NCI-H82 (cell line): ENCODE results near the gene PACS2.
"Not testable (repeated sequence)": the region's sequence is repeated elsewhere in the genome, so short reads cannot be mapped to it uniquely, and the experiment has no call there.

Source experiments
- DNase-seq: peaks from one replicate; lab custom pipeline; 2025; lab: John Stamatoyannopoulos, UW

Gene PACS2

DNA sequence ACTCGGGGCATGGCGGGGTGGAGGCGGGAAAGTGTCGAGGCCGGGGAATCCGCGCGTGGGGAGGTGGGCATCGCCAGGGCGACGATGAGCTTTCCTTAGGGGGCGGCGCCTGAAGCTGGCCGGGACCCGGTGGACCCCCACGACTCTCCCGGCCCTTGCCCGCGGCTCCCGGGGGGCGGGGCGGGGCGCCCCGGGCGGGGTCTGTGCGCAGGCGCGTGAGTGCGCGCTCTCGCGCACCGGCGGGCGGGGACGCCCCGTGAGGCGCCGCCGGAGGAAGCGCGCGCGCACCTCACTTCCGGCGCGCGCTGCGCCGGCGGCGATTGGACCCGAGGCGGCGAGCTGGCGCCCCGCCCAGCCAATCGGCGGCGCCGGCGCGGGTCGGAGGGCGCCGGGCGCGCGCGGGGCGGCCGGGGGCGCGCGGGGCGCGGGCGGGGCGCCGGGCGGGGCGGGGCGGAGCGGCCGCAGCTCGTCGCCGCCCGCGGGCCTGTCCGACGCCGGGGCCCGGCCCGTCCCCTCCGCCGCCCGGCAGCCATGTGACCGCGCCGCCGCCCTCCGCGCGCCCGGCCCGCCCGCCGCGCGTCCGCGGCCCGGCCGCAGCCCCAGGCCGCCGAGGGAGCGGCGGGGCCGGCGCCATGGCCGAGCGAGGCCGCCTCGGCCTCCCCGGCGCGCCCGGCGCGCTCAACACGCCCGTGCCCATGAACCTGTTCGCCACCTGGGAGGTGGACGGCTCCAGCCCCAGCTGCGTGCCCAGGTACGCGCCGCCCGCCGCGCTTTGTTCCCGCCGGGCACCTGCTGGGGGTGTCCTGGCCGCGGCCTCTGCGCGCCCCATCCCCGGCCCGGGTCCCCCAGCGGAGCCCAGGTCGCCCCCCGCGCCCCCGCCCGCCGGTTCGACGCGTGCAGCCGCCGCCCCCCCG is at the start of gene PACS2:
TSS of gene PACS2 (plus strand) at position 462 of the 914 bp plus-strand sequence. CDS start at position 633, 171 bp downstream.
- peak; percentile 85 for DNase-seq

GRCh38 chr14:105267820-105268548 is 46.6 kb upstream of the PACS2 start:
- DNase-seq = no peak

DNA sequence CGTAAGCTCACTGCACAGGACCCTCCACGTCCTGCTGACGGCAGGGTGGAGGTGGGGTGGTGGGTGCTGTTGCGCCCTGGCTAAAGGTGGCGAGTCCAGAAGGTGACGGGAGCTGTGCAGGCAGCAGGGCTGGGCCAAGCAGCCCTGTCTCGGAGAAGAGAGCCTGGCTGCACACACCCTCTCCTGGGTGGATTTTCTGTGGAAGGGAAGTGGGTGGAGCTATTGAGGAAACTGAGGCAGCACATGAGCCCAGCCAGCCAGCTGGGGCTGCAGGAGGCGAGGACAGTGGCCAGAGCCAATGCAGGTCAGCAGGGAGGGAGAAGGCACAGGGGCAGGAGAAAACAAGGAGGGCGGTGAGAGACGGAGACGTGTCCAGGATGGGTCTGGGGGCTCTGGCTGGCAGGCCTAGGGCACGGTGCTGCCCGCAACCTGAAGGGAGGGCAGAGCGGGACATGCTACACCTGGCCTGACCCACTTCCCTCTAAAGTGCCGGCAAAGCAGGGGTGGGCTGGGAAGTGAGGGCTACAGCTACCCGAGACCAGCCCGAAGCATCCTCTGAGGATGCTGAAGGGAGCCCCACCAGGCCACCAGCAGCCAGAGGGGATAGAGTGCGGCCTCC is 45.7 kb upstream of the PACS2 start:
- DNase-seq = no peak

DNA sequence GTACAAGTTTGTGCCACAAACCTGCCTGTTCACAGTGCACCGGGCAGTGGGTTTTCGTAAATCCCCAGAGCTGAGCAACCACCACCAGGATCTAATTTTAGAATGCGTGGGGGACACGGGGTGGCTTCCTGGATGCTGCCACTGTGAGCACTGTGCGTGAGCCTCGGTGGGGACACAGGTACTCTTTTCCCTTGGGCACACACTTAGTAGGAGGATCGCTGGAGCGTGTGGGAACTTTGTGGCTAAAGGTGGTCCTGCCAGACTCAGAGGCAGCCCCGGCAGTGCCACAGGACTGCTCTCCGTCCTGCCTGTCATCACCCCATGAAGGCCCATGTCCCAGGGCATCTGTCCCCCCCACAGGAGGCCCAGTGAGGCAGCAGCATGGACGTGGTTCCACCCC is 45.1 kb upstream of the PACS2 start:
- DNase-seq = no peak

DNA sequence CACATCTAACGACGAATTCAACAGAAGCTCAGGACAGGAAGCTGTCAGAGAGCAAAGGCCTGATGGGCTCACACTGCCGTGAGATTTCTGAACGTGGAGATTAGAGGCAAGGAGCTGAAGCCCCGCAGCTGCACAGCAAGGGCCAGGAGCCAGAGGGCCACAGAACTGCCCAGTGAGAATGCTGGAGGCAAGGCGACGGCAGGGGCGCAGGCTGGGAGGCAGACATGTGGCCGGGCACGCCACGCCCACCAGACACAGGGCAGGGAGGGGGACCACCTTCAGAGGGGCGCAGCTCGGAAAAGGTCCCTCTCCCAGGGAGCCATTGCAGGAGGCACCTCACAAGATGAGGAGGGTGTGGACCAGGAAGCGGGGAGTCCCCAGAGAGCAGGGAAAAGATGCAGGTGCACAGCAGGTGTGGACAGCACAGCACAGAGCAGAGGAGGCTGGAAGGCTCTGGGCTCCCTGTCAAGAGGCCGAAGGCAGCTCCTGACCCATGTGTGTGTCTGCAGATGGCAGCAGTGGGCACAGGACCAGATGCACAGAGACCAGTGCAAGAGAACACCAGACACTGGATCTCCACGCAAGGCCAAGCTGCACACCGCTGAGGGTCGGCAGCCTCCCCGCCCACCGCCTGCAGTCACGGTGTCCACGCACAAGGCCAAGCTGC is 43.2 kb upstream of the PACS2 start:
- DNase-seq = no peak

- DNase-seq = no peak
Observed at GRCh38 chr14:105272623-105273022, 41.9 kb upstream of the PACS2 start.

DNA sequence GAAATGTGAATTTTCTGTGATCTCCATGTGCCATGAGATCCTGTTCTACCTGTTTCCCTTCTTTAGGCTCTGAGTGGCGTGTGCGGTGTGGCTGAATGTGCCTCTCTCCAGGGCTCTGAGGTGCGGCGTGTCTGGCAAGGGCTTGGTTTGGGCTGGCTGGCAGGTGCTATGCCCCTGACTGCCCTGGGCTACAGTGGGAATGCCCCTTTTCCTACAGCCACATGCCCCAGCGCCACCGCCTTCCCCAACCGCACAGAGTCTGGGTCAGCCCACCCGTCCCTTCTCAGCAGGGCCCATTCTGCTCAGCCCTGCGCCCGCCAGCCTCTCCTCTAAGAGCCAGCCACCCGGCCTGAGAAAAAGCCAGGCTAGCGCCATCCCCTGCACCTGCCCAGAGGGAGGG is 41.5 kb upstream of the PACS2 start:
- DNase-seq = no peak

DNA sequence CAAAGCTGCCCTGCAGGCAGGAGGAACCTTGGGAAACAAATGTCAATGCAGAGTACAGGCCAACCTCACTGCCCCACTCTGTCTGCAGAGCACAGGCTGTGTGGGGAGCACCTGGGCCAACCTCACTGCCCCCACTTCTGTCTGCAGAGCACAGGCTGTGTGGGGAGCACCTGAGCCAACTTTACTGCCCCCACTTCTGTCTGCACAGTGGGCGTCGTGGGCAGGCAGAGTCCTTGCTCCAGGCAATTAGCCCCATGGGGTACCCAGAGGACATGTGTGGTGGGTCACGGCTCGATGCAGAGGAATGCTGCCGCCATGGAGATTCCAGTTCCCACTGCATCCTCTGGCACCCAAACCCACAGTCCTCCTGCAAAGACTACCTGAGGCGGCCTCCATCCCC is 39.9 kb upstream of the PACS2 start:
- DNase-seq = no peak

GRCh38 chr14:105275267-105275946 is 39.1 kb upstream of the PACS2 start:
- no peak for DNase-seq

GRCh38 chr14:105277448-105277847 is 37.1 kb upstream of the PACS2 start:
- not testable (repeated sequence) for DNase-seq

DNA sequence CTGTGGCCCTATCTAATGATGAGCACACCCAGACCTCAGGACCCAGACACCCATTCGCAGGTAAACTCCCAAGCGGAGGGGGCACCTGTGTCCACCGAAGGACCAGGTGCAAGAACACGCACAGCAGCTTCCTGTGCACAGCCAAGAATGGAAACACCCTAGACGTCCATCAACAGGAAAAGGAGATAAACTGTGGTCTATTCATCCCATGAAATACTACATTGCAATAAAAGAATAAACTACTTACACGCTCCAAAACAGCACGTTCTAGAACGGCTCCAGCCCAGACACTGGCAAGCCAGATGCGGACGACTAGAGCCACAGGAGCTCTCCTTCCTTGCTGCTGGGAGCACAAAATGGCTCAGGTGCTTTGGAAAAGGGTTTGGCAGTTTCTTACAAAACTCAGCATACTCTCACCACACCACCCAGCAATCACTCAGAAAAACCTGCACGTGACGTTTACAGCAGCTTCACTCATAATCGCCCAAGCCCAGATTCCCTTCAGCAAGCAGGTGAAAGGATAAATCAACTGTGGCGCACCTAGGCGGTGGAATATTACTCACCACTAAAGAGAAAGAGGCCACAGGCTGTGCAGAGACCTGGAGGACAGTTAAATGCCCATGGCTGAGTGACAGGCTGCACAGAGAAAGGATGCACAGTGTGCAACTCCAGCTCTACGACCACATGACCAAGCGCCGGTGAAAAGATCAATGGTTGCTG is 34.7 kb upstream of the PACS2 start:
- DNase-seq = no peak

DNA sequence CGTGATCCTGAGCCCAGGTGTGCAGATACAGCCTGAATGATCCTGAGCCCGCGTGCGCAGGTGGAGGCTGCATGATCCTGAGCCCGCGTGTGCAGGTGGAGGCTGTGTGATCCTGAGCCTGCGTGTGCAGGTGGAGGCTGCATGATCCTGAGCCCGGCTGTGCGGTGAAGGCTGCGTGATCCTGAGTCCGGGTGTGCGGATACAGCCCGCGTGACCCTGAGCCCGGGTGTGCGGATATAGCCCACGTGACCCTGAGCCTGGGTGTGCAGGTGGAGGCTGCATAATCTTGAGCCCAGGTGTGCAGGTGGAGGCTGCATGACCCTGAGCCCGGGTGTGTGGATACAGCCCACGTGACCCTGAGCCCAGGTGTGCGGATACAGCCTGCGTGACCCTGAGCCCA is 34.0 kb upstream of the PACS2 start:
- DNase-seq = no peak

DNA sequence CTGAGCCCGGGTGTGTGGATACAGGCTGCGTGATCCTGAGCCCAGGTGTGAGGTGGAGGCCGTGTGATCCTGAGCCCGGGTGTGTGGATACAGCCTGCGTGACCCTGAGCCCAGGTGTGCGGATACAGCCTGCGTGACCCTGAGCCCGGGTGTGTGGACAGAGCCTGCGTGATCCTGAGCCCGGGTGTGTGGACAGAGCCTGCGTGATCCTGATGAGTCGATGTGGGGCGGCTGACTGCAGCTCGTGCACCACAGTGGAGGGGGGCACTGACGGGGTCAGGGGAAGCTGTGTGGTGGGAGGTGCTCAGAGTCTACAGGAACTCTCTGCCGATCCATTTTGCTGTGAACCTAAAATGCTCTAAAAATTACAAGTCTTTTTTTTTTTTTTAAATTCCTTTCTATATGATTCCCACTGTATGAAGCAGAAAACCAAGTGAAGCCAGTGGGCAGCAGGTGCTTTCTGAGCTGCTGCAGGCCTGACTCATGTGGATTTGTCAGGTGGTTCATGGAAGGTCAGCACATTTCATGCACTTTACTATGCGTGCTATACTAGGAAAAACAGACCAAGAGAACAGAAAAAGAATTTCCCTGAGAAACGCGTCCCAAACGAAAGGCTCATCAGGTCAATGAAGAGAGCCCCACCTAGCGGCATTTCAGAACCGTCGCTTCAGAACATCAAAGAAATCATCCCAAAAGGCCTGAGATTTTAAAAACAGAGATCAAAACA is 33.0 kb upstream of the PACS2 start:
- DNase-seq = peak; percentile 31

GRCh38 chr14:105282098-105282725 is 32.3 kb upstream of the PACS2 start:
- no peak for DNase-seq

GRCh38 chr14:105283028-105283427 is 31.5 kb upstream of the PACS2 start:
- DNase-seq = no peak

DNA sequence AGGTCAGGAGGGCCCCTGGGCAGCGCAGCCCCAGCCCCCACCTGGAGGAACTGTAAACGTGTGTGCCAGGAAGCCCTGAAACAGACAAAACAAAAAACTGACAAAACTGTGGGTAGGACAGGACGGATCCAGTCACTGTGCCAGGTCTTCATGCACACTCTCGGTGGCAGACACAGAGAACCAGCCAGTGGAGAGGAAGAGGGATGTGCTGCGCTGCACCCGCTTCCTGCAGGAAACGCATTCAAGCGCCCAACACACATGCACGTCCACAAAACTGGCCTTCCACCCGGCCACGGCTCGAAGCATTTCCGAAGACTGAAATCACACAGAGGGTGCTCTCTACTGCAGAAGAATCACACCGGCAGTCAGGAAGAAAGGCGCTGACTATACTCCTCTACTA is 30.6 kb upstream of the PACS2 start:
- DNase-seq = no peak

- no peak for DNase-seq
Observed at GRCh38 chr14:105285174-105285573, 29.4 kb upstream of the PACS2 start.

GRCh38 chr14:105286759-105287144 is 27.8 kb upstream of the PACS2 start:
- DNase-seq = no peak

- no peak for DNase-seq
Observed at GRCh38 chr14:105287249-105288102, 27.1 kb upstream of the PACS2 start.
